Prostate gland (tissue), 2 donors: ENCODE results near the gene CFAP221. TPM values are rescaled to one million over a fixed set of nuclear protein-coding genes. Genes with fewer than 3 reads are reported as not detected.

Source experiments
- DNase-seq: peaks from one replicate; pipeline ENCODE4 v3.0.0-alpha.2; 2019; ENCODE audit warnings: low spot score
- H3K27ac ChIP-seq, 2 donors: fragments of 200-600 bp; sonication (generic); 2 replicates each; pipeline ENCODE4 v1.5.1; 2017 to 2019
- H3K27me3 ChIP-seq: fragments of 200-600 bp; sonication (generic); replicated peaks from 2 replicates; pipeline ENCODE4 v1.5.1; 2019; ENCODE audit not compliant: insufficient read depth
- H3K36me3 ChIP-seq, 2 donors: fragments of 200-600 bp; sonication (generic); 1 replicate in 1 of 2; 2 replicates in 1 of 2; pipeline versions ENCODE4 v1.5.1 to v1.8.1; 2017 to 2019
- H3K4me1 ChIP-seq: fragments of 200-600 bp; sonication (generic); replicated peaks from 2 replicates; pipeline ENCODE4 v1.5.1; 2019
- H3K4me3 ChIP-seq, 2 donors: fragments of 200-600 bp; sonication (generic); 2 replicates each; pipeline ENCODE4 v1.5.1; 2017 to 2019
- H3K9me3 ChIP-seq: fragments of 200-600 bp; sonication (generic); 2 replicates; pipeline ENCODE4 v1.5.1; 2017
- POLR2A ChIP-seq: fragments of 450-650 bp; IDR thresholded peaks from one replicate; pipeline ENCODE4 v1.6.1; 2016; ENCODE audit warnings: antibody characterized with exemption, mild to moderate bottlenecking
- POLR2AphosphoS5 ChIP-seq: sonication (generic); formaldehyde crosslinking; IDR thresholded peaks from one replicate; pipeline ENCODE4 v1.6.1; 2017; ENCODE audit warnings: antibody characterized with exemption
- WGBS: methylation state at CpG from one replicate; pipeline ENCODE4 v1.1.5; 2018; 5-methylcytosine and 5-hydroxymethylcytosine counted together
- intact Hi-C: fragments of 100-400 bp; cut with DNase I; formaldehyde crosslinking; loops from one replicate; pipeline ENCODE4 v1.14.2; 2022
- total RNA-seq, 2 donors: library from RNA; depleted of rRNA; stranded (reverse); fragments of >200 nt; gene quantifications; one replicate each; pipeline ENCODE4 v1.1.0, GENCODE V29; 2016
- TF ChIP-seq, protein P1 (sequence below), 4 experiments: fragments of 200-600 bp in 2 of 4; fragments of 450-650 bp in 2 of 4; sonication (generic) in 2 of 4; IDR thresholded peaks; 1 replicate in 3 of 4; 2 replicates in 1 of 4; pipeline ENCODE4 v1.5.1; 2016 to 2019; ENCODE audit warnings: antibody characterized with exemption in 4 of 4, mild to moderate bottlenecking in 2 of 4, moderate library complexity in 2 of 4

The CFAP221 gene
- total RNA-seq, 2 donors from 2014 or later: 18.3 TPM; not detected in 1

GRCh38 chr2:119523952-119524694, 20.1 kb upstream of the CFAP221 start, which contains the start of gene SCTR:
TSS of gene SCTR (minus strand) at chr2:119524483. CDS start at chr2:119524226, 257 bp downstream.
- WGBS: 5% methylated on average over 50 of the region's 74 CpGs
- Histone ChIP-seq H3K27ac (no peak within 1 kb of the TSS), H3K27me3 (peaks cover 22% of the 10 kb centered on the region), H3K36me3 (no peaks in the 10 kb centered on the region), H3K4me3 (no peak within 1 kb of the TSS), H3K4me1 (no peaks in the 10 kb centered on the region), H3K9me3 (no peaks in the 10 kb centered on the region)
- DNase-seq: no peak
- TF ChIP-seq, protein P1, sequence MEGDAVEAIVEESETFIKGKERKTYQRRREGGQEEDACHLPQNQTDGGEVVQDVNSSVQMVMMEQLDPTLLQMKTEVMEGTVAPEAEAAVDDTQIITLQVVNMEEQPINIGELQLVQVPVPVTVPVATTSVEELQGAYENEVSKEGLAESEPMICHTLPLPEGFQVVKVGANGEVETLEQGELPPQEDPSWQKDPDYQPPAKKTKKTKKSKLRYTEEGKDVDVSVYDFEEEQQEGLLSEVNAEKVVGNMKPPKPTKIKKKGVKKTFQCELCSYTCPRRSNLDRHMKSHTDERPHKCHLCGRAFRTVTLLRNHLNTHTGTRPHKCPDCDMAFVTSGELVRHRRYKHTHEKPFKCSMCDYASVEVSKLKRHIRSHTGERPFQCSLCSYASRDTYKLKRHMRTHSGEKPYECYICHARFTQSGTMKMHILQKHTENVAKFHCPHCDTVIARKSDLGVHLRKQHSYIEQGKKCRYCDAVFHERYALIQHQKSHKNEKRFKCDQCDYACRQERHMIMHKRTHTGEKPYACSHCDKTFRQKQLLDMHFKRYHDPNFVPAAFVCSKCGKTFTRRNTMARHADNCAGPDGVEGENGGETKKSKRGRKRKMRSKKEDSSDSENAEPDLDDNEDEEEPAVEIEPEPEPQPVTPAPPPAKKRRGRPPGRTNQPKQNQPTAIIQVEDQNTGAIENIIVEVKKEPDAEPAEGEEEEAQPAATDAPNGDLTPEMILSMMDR (IDR thresholded peaks at IDR 0.05): no peak
- TF ChIP-seq POLR2A (no peak), POLR2AphosphoS5 (no peak)
- intact Hi-C loops: no loop called here

DNA sequence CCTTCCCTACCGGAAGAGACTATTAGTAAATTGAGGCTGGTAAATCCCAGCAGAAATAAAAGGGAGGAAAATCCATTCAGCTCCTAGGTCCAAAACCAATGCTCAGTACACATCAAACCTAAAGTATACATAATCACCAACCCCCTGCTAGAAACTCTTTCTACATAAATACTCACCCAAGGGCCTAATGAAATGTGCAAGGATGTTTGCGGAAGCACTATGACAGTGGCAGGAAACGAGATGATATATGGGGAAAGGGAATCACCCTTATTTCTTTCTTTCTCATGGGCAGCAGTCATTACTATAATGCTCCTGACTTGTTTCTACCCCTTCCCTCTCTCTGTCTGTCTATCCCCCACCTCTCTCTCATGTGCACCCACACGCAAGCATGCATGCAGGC, 18.6 kb upstream of the CFAP221 start:
- Histone ChIP-seq H3K9me3 (no peaks in the 10 kb centered on the region), H3K4me3 (no peak overlapping the region), H3K27ac (no peak overlapping the region), H3K27me3 (peaks cover 22% of the 10 kb centered on the region), H3K4me1 (no peaks in the 10 kb centered on the region), H3K36me3 (no peaks in the 10 kb centered on the region)
- WGBS: 70% methylated on average over 4 of the region's 4 CpGs
- DNase-seq: no peak
- intact Hi-C loops: no loop called here
- TF ChIP-seq POLR2AphosphoS5: no peak
- no peak for TF ChIP-seq POLR2A

- TF ChIP-seq POLR2AphosphoS5 (no peak), POLR2A (no peak)
- TF ChIP-seq, protein P1 (IDR thresholded peaks at IDR 0.05): no peak
- WGBS: 78% methylated on average over 2 of the region's 2 CpGs
- H3K4me3 ChIP-seq: no peak overlapping the region
- H3K4me1 ChIP-seq: no peaks in the 10 kb centered on the region
- intact Hi-C loops: no loop called here
- no peaks in the 10 kb centered on the region for H3K36me3 ChIP-seq
- no peaks in the 10 kb centered on the region for H3K9me3 ChIP-seq
- DNase-seq: no peak
- H3K27me3 ChIP-seq: peaks cover 17% of the 10 kb centered on the region
- H3K27ac ChIP-seq: no peak overlapping the region
These were observed 16.2 kb upstream of the CFAP221 start for GRCh38 chr2:119527999-119528398.

DNA sequence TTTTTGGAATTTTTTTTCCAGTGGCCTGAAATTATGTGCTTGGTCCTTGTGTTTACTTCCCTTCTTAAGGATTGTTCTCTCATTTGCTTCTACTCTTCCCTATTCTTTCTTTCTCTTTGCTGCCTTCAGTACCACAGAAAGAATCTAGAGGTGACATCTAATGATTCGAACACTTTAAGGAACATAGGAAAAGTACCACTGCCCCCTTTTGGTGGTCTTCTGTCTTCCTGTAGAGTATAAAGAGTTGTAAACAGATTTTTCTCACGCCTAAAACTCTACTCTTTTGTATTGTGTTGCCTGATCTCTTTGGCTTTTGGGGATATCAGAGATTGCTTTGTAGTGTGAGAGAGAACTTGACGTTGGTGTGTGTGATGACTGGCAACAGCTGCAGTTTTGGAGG, 13.0 kb upstream of the CFAP221 start:
- no peak for DNase-seq
- no peak overlapping the region for H3K27ac ChIP-seq
- H3K9me3 ChIP-seq: no peaks in the 10 kb centered on the region
- H3K27me3 ChIP-seq: no peaks in the 10 kb centered on the region
- H3K36me3 ChIP-seq: no peaks in the 10 kb centered on the region
- WGBS: 25% methylated on average over 3 of the region's 3 CpGs
- H3K4me1 ChIP-seq: no peaks in the 10 kb centered on the region
- no peak overlapping the region for H3K4me3 ChIP-seq
- intact Hi-C loops: no loop called here
- TF ChIP-seq POLR2A (no peak), POLR2AphosphoS5 (no peak)
- TF ChIP-seq, protein P1 (IDR thresholded peaks at IDR 0.05): no peak

DNA sequence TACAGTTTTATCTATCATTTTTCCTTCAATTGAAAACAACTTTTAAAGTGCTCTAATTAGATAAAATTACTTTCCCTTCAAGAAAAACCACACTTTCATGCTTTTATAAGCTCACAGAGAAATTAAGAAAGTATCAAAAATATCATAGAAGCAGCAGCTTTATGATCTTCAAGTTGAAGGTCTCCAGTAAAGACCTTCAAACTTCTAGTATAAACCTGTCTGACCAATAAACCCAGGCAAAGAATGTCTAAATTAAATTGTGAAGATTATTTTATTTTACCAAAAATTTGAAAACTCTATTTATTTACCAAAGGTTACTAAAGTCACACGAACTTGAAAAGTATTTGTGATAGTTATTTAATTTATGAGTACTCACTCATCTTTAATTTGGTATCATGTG, 10.7 kb upstream of the CFAP221 start:
- Histone ChIP-seq H3K27me3 (no peaks in the 10 kb centered on the region), H3K9me3 (no peaks in the 10 kb centered on the region), H3K4me1 (no peaks in the 10 kb centered on the region), H3K4me3 (no peak overlapping the region), H3K36me3 (no peaks in the 10 kb centered on the region), H3K27ac (no peak overlapping the region)
- DNase-seq: no peak
- intact Hi-C loops: no loop called here
- no peak for TF ChIP-seq POLR2AphosphoS5
- TF ChIP-seq, protein P1 (IDR thresholded peaks at IDR 0.05): no peak
- TF ChIP-seq POLR2A: no peak
- WGBS: 94% methylated on average over 1 of the region's 1 CpG
